Lung (tissue), 12 donors: Measurements from ENCODE around the gene HTR1B. TPM values are rescaled to one million over a fixed set of nuclear protein-coding genes. Genes with fewer than 3 reads are reported as not detected.

Source experiments
- ATAC-seq: fragments of 200-7000 bp; cut with Tn5 transposase; one replicate; pipeline ENCODE4 v1.9.1; 2020; ENCODE audit warnings: moderate number of reproducible peaks; ENCODE audit not compliant: insufficient read depth, low FRiP score
- DNase-seq, 3 donors: peaks; one replicate each; pipeline ENCODE4 v3.0.0-alpha.2; 2013 to 2017
- H3K27ac ChIP-seq, 2 donors: one replicate each; pipeline ENCODE4 v1.5.1; 2013; ENCODE audit warnings: mild to moderate bottlenecking in 2 of 2, moderate library complexity in 2 of 2, control low read depth in 1 of 2, inconsistent platforms in 1 of 2, low read depth in 1 of 2, low read length in 1 of 2
- H3K27me3 ChIP-seq, 3 donors: one replicate each; pipeline ENCODE4 v1.5.1; 2013; ENCODE audit warnings: low read length in 2 of 3; ENCODE audit not compliant: control insufficient read depth in 3 of 3, insufficient read depth in 3 of 3
- H3K36me3 ChIP-seq, 4 donors: one replicate each; pipeline ENCODE4 v1.5.1; 2013; ENCODE audit warnings: low read length in 4 of 4, mild to moderate bottlenecking in 1 of 4, moderate library complexity in 1 of 4; ENCODE audit not compliant: control insufficient read depth in 4 of 4, insufficient read depth in 4 of 4
- H3K4me1 ChIP-seq, 5 donors: one replicate each; pipeline ENCODE4 v1.5.1; 2013; ENCODE audit warnings: low read length in 5 of 5, mild to moderate bottlenecking in 2 of 5, moderate library complexity in 1 of 5; ENCODE audit not compliant: control insufficient read depth in 5 of 5, insufficient read depth in 5 of 5
- H3K4me3 ChIP-seq: one replicate; pipeline ENCODE4 v1.5.1; 2013; ENCODE audit warnings: mild to moderate bottlenecking, control low read depth, moderate library complexity
- H3K9ac ChIP-seq, 2 donors: one replicate each; pipeline ENCODE4 v1.5.1; 2013; ENCODE audit warnings: low read length in 2 of 2, control low read depth in 1 of 2; ENCODE audit not compliant: insufficient read depth in 1 of 2
- H3K9me3 ChIP-seq, 4 donors: one replicate each; pipeline ENCODE4 v1.5.1; 2013; ENCODE audit warnings: low read length in 3 of 4, mild to moderate bottlenecking in 1 of 4, moderate library complexity in 1 of 4; ENCODE audit not compliant: control insufficient read depth in 4 of 4, insufficient read depth in 3 of 4
- CTCF ChIP-seq: IDR thresholded peaks from 2 replicates; pipeline ENCODE4 v1.5.1; 2012; ENCODE audit warnings: mild to moderate bottlenecking; ENCODE audit errors: control extremely low read depth, extremely low read depth
- WGBS, 2 donors: extraction: QIAGEN DNeasy Blood & Tissue Kit; methylation state at CpG; one replicate each; pipeline ENCODE4 v1.1.7; 2013; 5-methylcytosine and 5-hydroxymethylcytosine counted together
- polyA plus RNA-seq, 2 donors: library from polyadenylated mRNA; stranded (reverse); fragments of 200-250 nt; gene quantifications; one replicate each; pipeline ENCODE4 v1.2.1, GENCODE V29; 2013
- total RNA-seq, 2 donors: library from RNA; depleted of rRNA in 1 of 2; stranded (reverse); fragments of >200 nt in 1 of 2; gene quantifications; one replicate each; pipeline ENCODE4 v1.2.1, GENCODE V29; 2014 to 2021
- donor health status: control.
- donor health status: control.
- donor health status: Bipolar disorder and iron deficiency.
- donor health status: healthy.
- donor health status: DM: yes; HTN: yes; CAD: no.

Gene HTR1B
- total and polyA plus RNA-seq, 4 donors = 0.03 to 0.64 (median 0.06) TPM; not detected in 1

GRCh38 chr6:77502981-77503380 lies 39.7 kb upstream of the HTR1B start:
- Histone ChIP-seq H3K27ac (no peak overlapping the region), H3K27me3 (no peaks in the 10 kb centered on the region), H3K4me3 (no peak overlapping the region), H3K36me3 (no peaks in the 10 kb centered on the region), H3K4me1 (no peaks in the 10 kb centered on the region), H3K9ac (no peak overlapping the region), H3K9me3 (no peaks in the 10 kb centered on the region)
- ATAC-seq = no peak
- DNase-seq = no peak
- no peak for TF ChIP-seq CTCF
- 95 to 100% methylated on average over 1 of the region's 1 CpG for WGBS, 2 donors

- ATAC-seq (no peak), DNase-seq (no peak)
- no peak for TF ChIP-seq CTCF
- H3K27ac ChIP-seq = no peak overlapping the region
- WGBS, 2 donors = 63 to 89% methylated on average over 2 of the region's 2 CpGs
- H3K4me3 ChIP-seq = no peak overlapping the region
- no peak overlapping the region for H3K9ac ChIP-seq
- H3K4me1 ChIP-seq = no peaks in the 10 kb centered on the region
- H3K9me3 ChIP-seq = peaks cover 0 to 2% (median 0%) of the 10 kb centered on the region in 4 donors
- no peaks in the 10 kb centered on the region for H3K36me3 ChIP-seq
- no peaks in the 10 kb centered on the region for H3K27me3 ChIP-seq
These were observed 29.2 kb upstream of the HTR1B start for GRCh38 chr6:77492530-77492929.

- no peak for DNase-seq
- Histone ChIP-seq H3K36me3 (no peaks in the 10 kb centered on the region), H3K27me3 (no peaks in the 10 kb centered on the region), H3K4me1 (no peaks in the 10 kb centered on the region), H3K9me3 (no peaks in the 10 kb centered on the region), H3K9ac (no peak overlapping the region), H3K27ac (no peak overlapping the region), H3K4me3 (no peak overlapping the region)
- ATAC-seq = no peak
- 86 to 95% methylated on average over 1 of the region's 1 CpG for WGBS, 2 donors
- TF ChIP-seq CTCF = no peak
These were observed 24.6 kb upstream of the HTR1B start for GRCh38 chr6:77487808-77488425.

- ATAC-seq (no peak), DNase-seq (no peak)
- H3K36me3 ChIP-seq = no peaks in the 10 kb centered on the region
- no peaks in the 10 kb centered on the region for H3K4me1 ChIP-seq
- no peak overlapping the region for H3K4me3 ChIP-seq
- H3K9ac ChIP-seq = no peak overlapping the region
- H3K9me3 ChIP-seq = no peaks in the 10 kb centered on the region
- WGBS, 2 donors = 77 to 83% methylated on average over 1 of the region's 1 CpG
- no peak overlapping the region for H3K27ac ChIP-seq
- no peak for TF ChIP-seq CTCF
- no peaks in the 10 kb centered on the region for H3K27me3 ChIP-seq
These were observed 19.7 kb upstream of the HTR1B start for GRCh38 chr6:77482981-77483380.
